ENCODE measurements around the gene PCK2. TPM values are rescaled to one million over a fixed set of nuclear protein-coding genes. Genes with fewer than 3 reads are reported as not detected.
A peak's percentile ranks its signal among the peaks of the same experiment; 100 is the strongest.

PCK2 gene
- total and polyA plus RNA-seq, 2 donors (not counting 3 experiments of a cell fraction or from before 2014, with no cell fraction given), result 23.5 to 24.5 TPM

DNA sequence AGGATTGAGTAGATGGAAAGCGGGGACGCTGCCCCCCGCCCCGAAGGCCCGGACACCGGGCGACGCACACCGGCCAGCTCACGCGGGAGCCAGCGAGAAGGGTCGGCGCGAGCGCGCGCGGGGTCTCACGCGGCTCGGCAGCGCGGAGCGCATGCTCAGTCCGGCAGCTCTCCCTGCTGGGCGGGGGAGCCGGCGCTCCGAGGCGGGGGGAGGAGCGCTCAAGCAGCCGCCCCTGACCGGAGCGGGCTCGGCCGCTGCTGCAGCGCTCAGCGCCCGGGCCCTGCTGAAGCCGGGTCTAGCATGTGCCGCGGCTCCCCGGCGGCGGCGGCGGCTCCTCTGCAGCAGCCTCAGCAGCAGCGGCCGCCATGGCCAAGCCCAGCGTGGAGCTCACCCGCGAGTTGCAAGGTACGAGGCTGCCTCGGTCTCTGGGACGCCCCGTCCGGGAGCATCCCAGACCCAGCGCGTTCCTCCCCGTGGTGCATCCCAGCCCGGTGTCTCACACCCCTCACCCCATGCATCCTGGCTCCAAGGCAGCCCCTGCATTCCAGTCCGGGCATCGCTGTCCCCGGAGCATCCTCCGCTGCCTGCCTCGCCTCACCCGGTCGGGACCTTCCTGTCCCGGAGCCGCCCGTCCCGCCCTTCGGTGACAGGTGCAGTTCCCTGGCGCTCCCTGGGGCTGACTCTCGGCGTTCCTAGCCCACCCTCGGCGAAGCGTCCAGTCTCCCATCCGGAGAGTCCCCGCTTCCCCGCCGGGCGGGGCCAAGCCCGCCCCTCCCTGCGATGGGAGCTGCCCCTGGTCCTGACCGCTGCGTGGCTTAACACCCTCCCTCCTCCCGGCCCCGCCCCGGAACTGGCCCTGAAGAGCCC is 42.1 kb upstream of the PCK2 start, which contains the start of gene CARMIL3:
CARMIL3 (plus strand) TSS at position 221 of the 867 bp plus-strand sequence; CDS start at position 366, 145 bp downstream.
- H3K4me3 ChIP-seq (replicated peaks in 1 of 3; ENCODE audit: insufficient read depth in 1 of 3, low read depth in 1 of 3, low read length in 3 of 3), result peak within 1 kb of the TSS; percentile 49 to 59 (median 54)
- H3K9me1 ChIP-seq (replicated peaks; ENCODE audit: control insufficient read depth, extremely low read depth, insufficient read depth, low read length), result no peaks in the 10 kb centered on the region
- intact Hi-C loops (cut with micrococcal nuclease), result no loop called here
- H3K27ac ChIP-seq (ENCODE audit: insufficient read depth, low read depth, low read length), result no peak within 1 kb of the TSS
- dilution Hi-C loops (cut with MboI; ENCODE audit: extremely low pct_ligation_motif_present, low sequenced_read_pairs), result no loop called here
- TF ChIP-seq EZH2 (IDR thresholded peaks at IDR 0.05; ENCODE audit: borderline replicate concordance, low read depth, low read length, severe bottlenecking) (no peak), JUN (IDR thresholded peaks at IDR 0.05; ENCODE audit: borderline replicate concordance, insufficient read depth, insufficient read length, low read depth) (no peak), POLR2A (IDR thresholded peaks at IDR 0.05; ENCODE audit: low read depth, low read length) (no peak), POLR2AphosphoS5 (IDR thresholded peaks at IDR 0.05; ENCODE audit: insufficient read depth, low read depth, low read length) (no peak), MYC (IDR thresholded peaks at IDR 0.05; ENCODE audit: low read depth, low read length) (no peak), GATA2 (IDR thresholded peaks at IDR 0.05; ENCODE audit: insufficient read depth, insufficient read length, low read depth, low read length) (no peak), FOS (IDR thresholded peaks at IDR 0.05; ENCODE audit: borderline replicate concordance, insufficient read depth, low read length) (no peak)
- TF ChIP-seq, protein P1, sequence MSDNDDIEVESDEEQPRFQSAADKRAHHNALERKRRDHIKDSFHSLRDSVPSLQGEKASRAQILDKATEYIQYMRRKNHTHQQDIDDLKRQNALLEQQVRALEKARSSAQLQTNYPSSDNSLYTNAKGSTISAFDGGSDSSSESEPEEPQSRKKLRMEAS (IDR thresholded peaks at IDR 0.05; ENCODE audit: insufficient read depth, insufficient read length), result no peak
- TF ChIP-seq, protein P2, sequence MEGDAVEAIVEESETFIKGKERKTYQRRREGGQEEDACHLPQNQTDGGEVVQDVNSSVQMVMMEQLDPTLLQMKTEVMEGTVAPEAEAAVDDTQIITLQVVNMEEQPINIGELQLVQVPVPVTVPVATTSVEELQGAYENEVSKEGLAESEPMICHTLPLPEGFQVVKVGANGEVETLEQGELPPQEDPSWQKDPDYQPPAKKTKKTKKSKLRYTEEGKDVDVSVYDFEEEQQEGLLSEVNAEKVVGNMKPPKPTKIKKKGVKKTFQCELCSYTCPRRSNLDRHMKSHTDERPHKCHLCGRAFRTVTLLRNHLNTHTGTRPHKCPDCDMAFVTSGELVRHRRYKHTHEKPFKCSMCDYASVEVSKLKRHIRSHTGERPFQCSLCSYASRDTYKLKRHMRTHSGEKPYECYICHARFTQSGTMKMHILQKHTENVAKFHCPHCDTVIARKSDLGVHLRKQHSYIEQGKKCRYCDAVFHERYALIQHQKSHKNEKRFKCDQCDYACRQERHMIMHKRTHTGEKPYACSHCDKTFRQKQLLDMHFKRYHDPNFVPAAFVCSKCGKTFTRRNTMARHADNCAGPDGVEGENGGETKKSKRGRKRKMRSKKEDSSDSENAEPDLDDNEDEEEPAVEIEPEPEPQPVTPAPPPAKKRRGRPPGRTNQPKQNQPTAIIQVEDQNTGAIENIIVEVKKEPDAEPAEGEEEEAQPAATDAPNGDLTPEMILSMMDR (IDR thresholded peaks at IDR 0.05; ENCODE audit: extremely low read depth in 1 of 2, insufficient read depth in 1 of 2, low read depth in 1 of 2, low read length in 2 of 2), result no peak
- H2AFZ ChIP-seq (ENCODE audit: low read depth, low read length), result peak within 1 kb of the TSS; percentile 61
- FAIRE-seq (peak; percentile 54), DNase-seq (ENCODE audit: low read depth, low spot score) (peak; percentile 57)
- no peaks in the 10 kb centered on the region for H4K20me1 ChIP-seq (replicated peaks; ENCODE audit: control insufficient read depth, extremely low read depth, insufficient read depth, low read length)
- H3K27me3 ChIP-seq (ENCODE audit: control insufficient read depth in 2 of 2, insufficient read depth in 2 of 2, low read length in 2 of 2), result peaks cover 6 to 17% of the 10 kb centered on the region in 2 experiments
- H3K9ac ChIP-seq (replicated peaks; ENCODE audit: extremely low read depth, insufficient read depth, low read length), result peak within 1 kb of the TSS; percentile 34
- no peaks in the 10 kb centered on the region for H3K79me2 ChIP-seq (ENCODE audit: control insufficient read depth, insufficient read depth, low read length)
- H3K36me3 ChIP-seq (ENCODE audit: control insufficient read depth in 2 of 2, extremely low read depth in 1 of 2, insufficient read depth in 2 of 2, low read length in 2 of 2), result no peaks in the 10 kb centered on the region
- peak within 1 kb of the TSS; percentile 72 for H3K4me2 ChIP-seq (ENCODE audit: insufficient read depth, low read length)
- BruUV-seq (replicated peaks), result no TSS peak
- H3K9me3 ChIP-seq (replicated peaks; ENCODE audit: control insufficient read depth, insufficient read depth, low read length), result no peaks in the 10 kb centered on the region
- ChIA-PET POLR2A (no interaction called here), CTCF (interaction anchor here (1.0 to 2.1 kb wide), 7 partner anchors 9 to 109 kb away, joined by 3 to 11 read pairs (median 5); partner anchors contain the start of gene IRF9)
- peaks cover 12% of the 10 kb centered on the region for H3K4me1 ChIP-seq (ENCODE audit: control insufficient read depth, extremely low read depth, insufficient read depth, low read length)
